HTERT RPE-1 (cell line): ENCODE results near the gene PPAT.
"Not testable (repeated sequence)": the region's sequence is repeated elsewhere in the genome, so short reads cannot be mapped to it uniquely, and the experiment has no call there.

Experiments used
- in situ Hi-C: fragments of 300-500 bp; cut with MboI; formaldehyde crosslinking; loops from 4 replicates; pipeline ENCODE4 v1.14.3; 2020; ENCODE audit warnings: low sequenced_read_pairs

PPAT gene

DNA sequence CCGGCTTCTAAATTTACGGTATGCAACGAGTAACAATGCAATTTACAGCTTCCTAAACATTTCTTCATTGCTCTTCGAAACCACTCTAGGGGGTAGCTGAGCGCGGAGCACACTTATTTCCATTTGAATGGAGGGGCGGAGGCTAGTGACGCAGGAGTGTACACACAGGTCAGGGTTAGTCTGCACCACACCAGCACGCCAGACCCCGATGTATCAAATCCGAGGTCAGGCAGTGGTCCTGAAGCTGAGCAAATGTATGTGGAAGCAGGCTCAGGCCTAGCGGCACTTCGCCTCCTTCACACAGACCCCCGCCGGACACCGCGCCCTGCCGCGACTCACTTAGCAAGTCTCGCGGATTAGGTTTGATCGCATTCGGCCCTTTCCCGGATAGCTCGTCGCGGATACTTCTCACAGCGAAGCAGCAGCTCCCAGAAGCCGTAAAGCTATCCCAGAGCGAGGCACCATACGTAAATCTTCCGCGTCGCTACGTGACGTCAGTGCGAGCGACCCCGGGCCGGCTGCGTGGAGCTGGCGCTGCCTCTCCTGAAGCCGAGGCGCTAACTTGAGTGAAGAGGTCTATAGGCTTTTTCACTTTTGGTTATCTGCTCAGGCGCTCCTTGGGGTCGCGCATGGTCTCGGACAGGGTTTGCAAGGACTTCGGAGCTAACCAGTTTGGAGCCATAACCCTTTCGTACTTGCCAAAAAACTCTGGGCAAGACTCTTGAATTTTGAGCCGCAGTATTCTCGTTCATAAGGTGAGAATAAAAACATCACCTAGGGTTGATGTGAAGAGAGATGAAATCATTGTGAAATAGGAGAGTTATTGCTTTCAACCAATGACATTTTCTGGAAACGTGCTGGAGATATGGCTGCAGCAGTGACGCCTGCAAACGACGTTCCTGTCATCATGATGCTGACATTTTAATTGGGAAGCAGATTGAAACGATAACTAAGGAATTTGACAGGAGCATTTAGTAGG lies 48.1 kb downstream of the PPAT start, which contains the start of gene AASDH:
AASDH (minus strand) TSS at position 469 of the 979 bp plus-strand sequence. CDS start 3,192 bp downstream, outside the sequence.
- in situ Hi-C loops: no loop called here

DNA sequence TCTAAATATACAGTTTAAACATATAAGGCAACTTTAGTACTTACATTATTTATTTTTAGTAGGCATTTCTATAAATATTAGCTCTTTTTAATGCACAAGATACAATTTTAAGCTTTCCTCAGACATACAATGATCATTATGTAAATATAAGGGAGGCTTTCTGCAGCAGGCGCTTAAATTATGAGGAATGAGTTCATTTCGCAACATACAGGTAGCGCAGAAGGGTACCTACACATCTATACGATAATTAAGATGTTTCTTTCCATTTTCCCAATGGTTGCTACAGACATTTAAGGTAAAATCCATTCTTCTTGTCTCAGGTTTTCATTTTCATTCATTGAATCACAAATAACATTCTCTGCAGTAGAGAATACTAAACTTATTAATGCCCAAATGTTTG lies 49.3 kb downstream of the PPAT start:
- in situ Hi-C loops: no loop called here

GRCh38 chr4:56375458-56375857 lies 60.0 kb downstream of the PPAT start:
- in situ Hi-C loops: no loop called here

- in situ Hi-C loops: no loop called here
These were observed 60.5 kb downstream of the PPAT start for GRCh38 chr4:56374956-56375355.

DNA sequence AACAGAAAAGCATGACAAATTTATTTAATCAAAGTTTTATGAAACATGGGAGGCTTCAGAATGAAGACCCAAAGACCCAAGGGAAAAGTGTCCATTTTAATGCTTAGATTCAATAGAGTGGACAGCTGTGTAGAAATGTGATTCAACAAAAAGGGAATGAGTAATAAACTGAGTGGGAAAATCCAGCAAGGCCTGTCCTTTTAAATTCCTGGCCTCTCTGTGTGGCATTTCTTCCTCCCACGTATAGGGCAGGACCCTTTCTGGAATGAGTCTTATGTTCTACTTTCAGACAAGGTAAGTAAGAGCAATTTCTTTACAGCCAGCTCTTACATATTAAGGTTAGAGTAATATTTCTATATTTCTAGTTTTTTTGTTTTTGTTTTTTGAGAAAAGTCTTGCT lies 62.6 kb downstream of the PPAT start:
- in situ Hi-C loops: no loop called here

- in situ Hi-C loops: no loop called here
These were observed 63.8 kb downstream of the PPAT start for GRCh38 chr4:56371426-56372220.

DNA sequence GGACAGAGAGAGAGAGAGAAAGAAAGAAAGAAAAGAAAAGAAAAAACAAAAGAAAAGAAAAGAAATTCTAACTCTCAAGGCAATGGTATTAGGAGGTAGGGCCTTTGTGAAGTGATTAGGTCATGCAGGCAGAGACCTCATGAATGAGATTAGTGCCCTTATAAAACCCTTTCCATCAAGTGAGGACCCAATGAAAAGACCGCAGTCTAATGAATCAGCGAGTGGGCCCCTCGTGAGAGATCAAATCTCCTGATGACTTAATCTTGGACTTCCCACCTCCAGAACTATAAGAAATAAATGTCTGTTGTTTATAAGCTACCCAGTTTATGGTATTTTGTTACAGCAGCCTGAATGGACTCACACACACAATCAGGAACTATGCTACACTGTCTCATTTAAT lies 65.0 kb downstream of the PPAT start:
- in situ Hi-C loops: no loop called here

DNA sequence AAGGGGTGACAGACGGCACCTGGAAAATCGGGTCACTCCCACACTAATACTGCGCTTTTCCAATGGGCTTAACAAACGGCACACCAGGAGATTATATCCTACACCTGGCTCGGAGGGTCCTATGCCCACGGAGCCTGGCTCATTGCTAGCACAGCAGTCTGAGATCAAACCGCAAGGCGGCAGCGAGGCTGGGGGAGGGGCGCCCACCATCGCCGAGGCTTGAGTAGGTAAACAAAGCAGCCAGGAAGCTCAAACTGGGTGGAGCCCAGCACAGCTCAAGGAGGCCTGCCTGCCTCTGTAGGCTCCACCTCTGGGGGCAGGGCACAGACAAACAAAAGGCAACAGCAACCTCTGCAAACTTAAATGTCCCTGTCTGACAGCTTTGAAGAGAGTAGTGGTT lies 72.4 kb downstream of the PPAT start:
- in situ Hi-C loops: not testable (repeated sequence)

- in situ Hi-C loops: no loop called here
These were observed 75.3 kb downstream of the PPAT start for GRCh38 chr4:56360071-56360470.

GRCh38 chr4:56356650-56357049 lies 78.8 kb downstream of the PPAT start:
- in situ Hi-C loops: no loop called here

DNA sequence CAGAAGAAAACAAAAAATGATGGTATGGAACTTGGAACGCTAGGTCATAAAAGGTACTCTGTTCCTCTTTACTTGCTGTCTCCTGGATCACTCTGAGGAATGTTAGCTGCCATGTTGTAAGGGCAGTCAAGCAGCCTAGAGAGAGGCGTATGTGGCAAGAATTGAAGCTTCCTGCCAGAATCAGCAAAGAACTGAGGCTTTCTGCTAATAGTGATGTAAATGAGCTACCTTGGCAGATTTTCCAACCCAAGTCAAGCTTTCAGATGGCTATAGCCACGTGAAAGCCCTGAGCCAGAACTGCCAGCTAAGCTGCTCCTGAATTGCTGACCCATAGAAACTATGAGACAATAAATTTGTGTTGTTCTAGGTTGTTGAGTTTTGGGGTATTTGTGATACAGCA lies 86.8 kb downstream of the PPAT start:
- in situ Hi-C loops: no loop called here

GRCh38 chr4:56345458-56345857 lies 90.0 kb downstream of the PPAT start:
- in situ Hi-C loops: no loop called here
